Tibial nerve (tissue), 4 donors: ENCODE data around the gene SUMO4. TPM values are rescaled to one million over a fixed set of nuclear protein-coding genes. Genes with fewer than 3 reads are reported as not detected.

Source experiments
- DNase-seq, 2 donors: peaks; one replicate each; pipeline ENCODE4 v3.0.0-alpha.2; 2019; ENCODE audit warnings: low spot score in 2 of 2
- H3K27ac ChIP-seq, 4 donors: fragments of 200-600 bp; sonication (generic) in 3 of 4; one replicate each; pipeline ENCODE4 v1.5.1; 2017 to 2019; ENCODE audit warnings: mild to moderate bottlenecking in 1 of 4
- H3K27me3 ChIP-seq, 2 donors: fragments of 200-600 bp; sonication (generic) in 1 of 2; one replicate each; pipeline versions ENCODE4 v1.5.1 to v1.6.0; 2017 to 2019
- H3K36me3 ChIP-seq, 3 donors: fragments of 200-600 bp; sonication (generic); one replicate each; pipeline ENCODE4 v1.5.1; 2018 to 2019
- H3K4me1 ChIP-seq, 4 donors: fragments of 200-600 bp; sonication (generic) in 3 of 4; one replicate each; pipeline ENCODE4 v1.5.1; 2017 to 2019
- H3K4me3 ChIP-seq, 4 donors: fragments of 200-600 bp; sonication (generic) in 3 of 4; one replicate each; pipeline ENCODE4 v1.5.1; 2017 to 2019; ENCODE audit warnings: mild to moderate bottlenecking in 1 of 4, moderate library complexity in 1 of 4
- H3K9me3 ChIP-seq, 4 donors: fragments of 200-600 bp; sonication (generic) in 3 of 4; one replicate each; pipeline ENCODE4 v1.5.1; 2017 to 2019
- EP300 ChIP-seq, 2 donors: sonication (generic); formaldehyde crosslinking; IDR thresholded peaks; one replicate each; pipeline ENCODE4 v1.6.1; 2017; ENCODE audit warnings: antibody characterized with exemption in 2 of 2, mild to moderate bottlenecking in 1 of 2
- POLR2A ChIP-seq, 2 donors: fragments of 450-650 bp; IDR thresholded peaks; one replicate each; pipeline ENCODE4 v1.6.1; 2017; ENCODE audit warnings: antibody characterized with exemption in 2 of 2, mild to moderate bottlenecking in 2 of 2, moderate library complexity in 2 of 2
- WGBS, 2 donors: methylation state at CpG; one replicate each; pipeline ENCODE4 v1.1.5; 2018; 5-methylcytosine and 5-hydroxymethylcytosine counted together
- total RNA-seq, 4 donors: library from RNA; depleted of rRNA; stranded (reverse); fragments of >200 nt; gene quantifications; one replicate each; pipeline ENCODE4 v1.1.0, GENCODE V29; 2016
- TF ChIP-seq, protein P1 (sequence below), 5 experiments: fragments of 200-600 bp in 3 of 5; fragments of 450-650 bp in 2 of 5; sonication (generic) in 3 of 5; IDR thresholded peaks; one replicate each; pipeline ENCODE4 v1.5.1; 2016 to 2019; ENCODE audit warnings: antibody characterized with exemption in 5 of 5, mild to moderate bottlenecking in 3 of 5, moderate library complexity in 2 of 5

SUMO4 gene
- total RNA-seq = 1 to 10 TPM; 4.9 to 6.9 (median 6.7) TPM

DNA sequence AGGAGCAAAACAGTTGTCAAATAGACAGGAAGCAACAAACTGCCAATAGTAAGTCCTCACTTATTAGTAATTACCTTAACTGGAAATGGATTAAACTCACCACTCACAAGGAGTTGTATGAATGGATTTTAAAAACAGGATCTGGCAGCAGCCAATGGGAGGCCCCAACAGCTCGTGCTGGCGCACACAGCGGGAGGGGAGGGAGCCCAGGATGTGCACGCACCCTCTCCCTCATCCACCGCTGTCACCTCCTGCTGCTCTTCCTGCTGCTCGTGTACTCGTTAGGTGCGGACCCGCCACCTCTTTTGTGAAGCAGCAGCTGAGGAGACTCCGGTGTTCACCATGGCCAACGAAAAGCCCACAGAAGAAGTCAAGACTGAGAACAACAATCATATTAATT is at the start of gene SUMO4:
Gene SUMO4, plus strand, starts transcription at position 213 of the 400 bp plus-strand sequence. Its CDS starts 130 bp downstream, at position 343.
- 95 to 98% methylated on average over 11 of the region's 11 CpGs for WGBS, 2 donors
- no peaks in the 10 kb centered on the region for H3K4me1 ChIP-seq
- H3K36me3 ChIP-seq = peaks cover 3 to 71% (median 4%) of the 10 kb centered on the region in 3 donors

DNA sequence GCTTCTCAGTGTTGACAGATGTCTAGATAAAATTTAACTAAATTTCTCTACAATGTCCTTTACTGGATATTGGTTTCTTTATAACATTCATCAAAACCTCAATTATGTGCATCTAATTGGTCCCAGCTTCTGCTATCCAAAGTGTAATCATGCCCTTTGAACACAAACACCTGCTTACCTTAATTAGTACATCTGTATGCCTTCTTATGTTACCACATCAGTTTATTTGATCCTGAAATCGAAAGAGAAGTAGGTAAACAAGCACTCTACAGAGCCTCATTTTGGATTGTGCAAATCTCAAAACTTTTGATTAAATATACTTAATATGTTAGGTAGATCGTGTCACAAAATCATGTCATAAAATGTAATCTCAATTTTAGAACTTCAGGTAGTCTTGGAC is 46.1 kb upstream of the SUMO4 start:
- Histone ChIP-seq H3K27ac (no peak overlapping the region), H3K36me3 (no peaks in the 10 kb centered on the region), H3K4me3 (no peak overlapping the region), H3K9me3 (no peaks in the 10 kb centered on the region), H3K4me1 (peaks cover 0 to 25% (median 6%) of the 10 kb centered on the region in 4 donors), H3K27me3 (no peaks in the 10 kb centered on the region)
- DNase-seq = no peak
- WGBS, 2 donors = 86 to 95% methylated on average over 2 of the region's 2 CpGs
- no peak for TF ChIP-seq POLR2A (IDR thresholded peaks at IDR 0.05)
- no peak for TF ChIP-seq EP300 (IDR thresholded peaks at IDR 0.05)
- TF ChIP-seq, protein P1, sequence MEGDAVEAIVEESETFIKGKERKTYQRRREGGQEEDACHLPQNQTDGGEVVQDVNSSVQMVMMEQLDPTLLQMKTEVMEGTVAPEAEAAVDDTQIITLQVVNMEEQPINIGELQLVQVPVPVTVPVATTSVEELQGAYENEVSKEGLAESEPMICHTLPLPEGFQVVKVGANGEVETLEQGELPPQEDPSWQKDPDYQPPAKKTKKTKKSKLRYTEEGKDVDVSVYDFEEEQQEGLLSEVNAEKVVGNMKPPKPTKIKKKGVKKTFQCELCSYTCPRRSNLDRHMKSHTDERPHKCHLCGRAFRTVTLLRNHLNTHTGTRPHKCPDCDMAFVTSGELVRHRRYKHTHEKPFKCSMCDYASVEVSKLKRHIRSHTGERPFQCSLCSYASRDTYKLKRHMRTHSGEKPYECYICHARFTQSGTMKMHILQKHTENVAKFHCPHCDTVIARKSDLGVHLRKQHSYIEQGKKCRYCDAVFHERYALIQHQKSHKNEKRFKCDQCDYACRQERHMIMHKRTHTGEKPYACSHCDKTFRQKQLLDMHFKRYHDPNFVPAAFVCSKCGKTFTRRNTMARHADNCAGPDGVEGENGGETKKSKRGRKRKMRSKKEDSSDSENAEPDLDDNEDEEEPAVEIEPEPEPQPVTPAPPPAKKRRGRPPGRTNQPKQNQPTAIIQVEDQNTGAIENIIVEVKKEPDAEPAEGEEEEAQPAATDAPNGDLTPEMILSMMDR (IDR thresholded peaks at IDR 0.05) = no peak

More for the DNA sequence above, at the start of gene SUMO4:
- DNase-seq = no peak
- no peak within 1 kb of the TSS for H3K27ac ChIP-seq
- no peak for TF ChIP-seq EP300 (IDR thresholded peaks at IDR 0.05)
- TF ChIP-seq, protein P1 (IDR thresholded peaks at IDR 0.05) = no peak
- no peak for TF ChIP-seq POLR2A (IDR thresholded peaks at IDR 0.05)
- H3K9me3 ChIP-seq = no peaks in the 10 kb centered on the region
- no peak within 1 kb of the TSS for H3K4me3 ChIP-seq
- H3K27me3 ChIP-seq = no peaks in the 10 kb centered on the region

DNA sequence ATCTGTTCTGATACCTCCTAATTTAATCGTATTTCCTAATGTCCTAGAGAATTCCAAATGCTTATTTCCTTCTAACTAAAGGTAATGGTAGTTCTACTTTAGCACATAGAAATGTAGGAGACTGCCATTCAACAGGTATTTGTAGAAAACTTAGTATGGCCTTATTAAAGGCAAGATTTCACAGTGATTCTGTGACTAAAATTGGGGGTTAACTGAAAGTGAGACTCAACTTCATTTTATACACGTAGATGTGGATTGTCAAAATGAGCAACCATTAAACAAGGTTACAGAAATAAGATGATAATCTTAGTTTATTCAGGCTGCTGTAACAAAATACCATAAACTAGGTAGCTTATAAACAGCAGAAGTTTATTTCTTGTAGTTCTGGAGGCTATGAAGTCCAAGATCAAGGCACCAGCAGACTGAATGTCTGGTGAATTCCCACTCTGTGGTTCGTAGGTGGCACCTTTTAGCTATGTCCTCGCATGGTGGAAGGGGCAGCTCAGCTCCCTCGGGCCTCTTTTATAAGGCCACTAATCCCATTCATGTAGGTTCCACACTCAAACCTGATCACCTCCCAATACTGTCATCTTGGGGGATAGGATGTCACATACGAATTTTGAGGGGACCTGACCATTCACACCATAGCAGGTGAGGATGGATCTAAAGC is 43.8 kb upstream of the SUMO4 start:
- Histone ChIP-seq H3K9me3 (no peaks in the 10 kb centered on the region), H3K36me3 (no peaks in the 10 kb centered on the region), H3K27ac (no peak overlapping the region), H3K27me3 (no peaks in the 10 kb centered on the region), H3K4me3 (no peak overlapping the region), H3K4me1 (peaks cover 0 to 31% (median 6%) of the 10 kb centered on the region in 4 donors)
- DNase-seq = no peak
- TF ChIP-seq EP300 (IDR thresholded peaks at IDR 0.05) (no peak), POLR2A (IDR thresholded peaks at IDR 0.05) (no peak)
- TF ChIP-seq, protein P1 (IDR thresholded peaks at IDR 0.05) = no peak
- WGBS, 2 donors = 81 to 83% methylated on average over 6 of the region's 6 CpGs

DNA sequence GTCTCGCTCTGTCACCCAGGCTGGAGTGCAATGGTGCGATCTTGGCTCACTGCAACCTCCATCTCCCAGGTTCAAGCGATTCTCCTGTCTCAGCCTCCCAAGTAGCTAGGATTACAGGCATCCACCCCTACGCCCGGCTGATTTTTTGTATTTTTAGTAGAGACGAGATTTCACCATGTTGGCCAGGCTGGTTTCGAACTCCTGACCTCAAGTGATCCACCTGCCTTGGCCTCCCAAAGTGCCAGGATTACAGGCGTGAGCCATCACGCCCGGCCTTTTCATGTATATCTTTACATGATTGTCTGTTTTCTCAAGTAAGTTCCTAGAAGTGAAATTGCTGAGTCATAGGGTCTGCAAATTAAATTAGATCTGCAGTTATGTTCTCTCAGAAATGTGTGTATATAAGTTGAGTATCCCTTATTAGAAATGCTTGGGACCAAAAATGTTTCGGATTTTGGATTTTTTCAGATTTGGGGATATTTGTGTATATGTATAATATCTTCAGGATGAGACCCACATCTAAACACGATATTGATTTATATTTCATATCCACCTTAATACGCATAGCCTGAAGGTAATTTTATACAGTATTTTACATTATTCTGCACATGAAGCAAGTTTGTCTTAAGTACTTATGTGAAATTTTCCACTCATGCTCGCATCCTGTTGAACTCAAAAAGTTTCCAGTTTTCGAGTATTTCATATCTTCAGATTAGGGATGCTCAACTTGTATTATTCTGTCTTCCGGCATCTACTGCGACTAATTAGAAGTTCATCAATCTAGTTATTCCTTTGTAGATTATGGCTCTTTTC is 42.1 kb upstream of the SUMO4 start:
- Histone ChIP-seq H3K9me3 (no peaks in the 10 kb centered on the region), H3K27me3 (no peaks in the 10 kb centered on the region), H3K27ac (no peak overlapping the region), H3K4me1 (peaks cover 0 to 18% (median 3%) of the 10 kb centered on the region in 4 donors), H3K36me3 (no peaks in the 10 kb centered on the region), H3K4me3 (no peak overlapping the region)
- TF ChIP-seq POLR2A (IDR thresholded peaks at IDR 0.05) (no peak), EP300 (IDR thresholded peaks at IDR 0.05) (no peak)
- TF ChIP-seq, protein P1 (IDR thresholded peaks at IDR 0.05) = no peak
- WGBS, 2 donors = 90 to 94% methylated on average over 17 of the region's 17 CpGs
- DNase-seq = no peak

DNA sequence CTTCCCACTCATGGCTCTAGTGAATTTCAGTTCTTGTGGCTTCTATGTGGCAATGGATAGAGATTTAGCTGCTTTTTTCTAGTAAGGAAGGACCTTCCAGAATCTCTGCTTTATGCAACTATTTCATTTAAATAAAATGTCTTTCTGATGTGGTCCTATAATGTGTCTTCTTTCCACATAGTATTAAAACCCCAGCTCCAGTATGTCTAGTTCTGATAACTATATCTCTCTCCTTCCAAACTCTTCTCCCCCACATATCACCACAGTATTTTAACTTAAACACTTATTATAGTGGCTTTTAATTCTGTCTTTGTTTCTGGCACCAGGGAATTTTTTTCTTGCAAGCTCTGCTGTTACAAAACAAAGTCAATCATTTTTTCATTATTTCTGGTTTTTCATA is 40.6 kb upstream of the SUMO4 start:
- Histone ChIP-seq H3K4me1 (peaks cover 0 to 33% (median 2%) of the 10 kb centered on the region in 4 donors), H3K36me3 (no peaks in the 10 kb centered on the region), H3K27me3 (no peaks in the 10 kb centered on the region), H3K4me3 (no peak overlapping the region), H3K27ac (no peak overlapping the region), H3K9me3 (no peaks in the 10 kb centered on the region)
- TF ChIP-seq, protein P1 (IDR thresholded peaks at IDR 0.05) = no peak
- TF ChIP-seq EP300 (IDR thresholded peaks at IDR 0.05) = no peak
- no peak for DNase-seq
